GM23338 (cell line): ENCODE results near the gene ADAT3. TPM values are rescaled to one million over a fixed set of nuclear protein-coding genes. Genes with fewer than 3 reads are reported as not detected.

Source experiments
- ATAC-seq: fragments of 200-7000 bp; cut with Tn5 transposase; 3 replicates; pipeline ENCODE4 v1.9.1; 2020
- DNase-seq: peaks from one replicate; pipeline ENCODE4 v3.0.0-alpha.2; 2015; ENCODE audit warnings: low spot score
- H2AFZ ChIP-seq: fragments of 200-600 bp; sonication (generic); 2 replicates; pipeline ENCODE4 v1.8.0; 2016; ENCODE audit warnings: antibody characterized with exemption, mild to moderate bottlenecking, moderate library complexity
- H3F3A ChIP-seq: fragments of 200-600 bp; sonication (generic); replicated peaks from 2 replicates; pipeline ENCODE4 v1.8.0; 2017; ENCODE audit warnings: antibody characterized with exemption, mixed run types, low read depth
- H3K27ac ChIP-seq: fragments of 200-600 bp; sonication (generic); 2 replicates; pipeline ENCODE4 v1.6.1; 2016; ENCODE audit warnings: low read depth
- H3K27me3 ChIP-seq: fragments of 200-600 bp; sonication (generic); 2 replicates; pipeline ENCODE4 v1.8.0; 2016; ENCODE audit warnings: mild to moderate bottlenecking, mixed run types, moderate library complexity; ENCODE audit not compliant: insufficient read depth
- H3K36me3 ChIP-seq: fragments of 200-600 bp; sonication (generic); 2 replicates; pipeline ENCODE4 v1.8.0; 2016; ENCODE audit warnings: mild to moderate bottlenecking; ENCODE audit not compliant: insufficient read depth
- H3K4me1 ChIP-seq: fragments of 200-600 bp; sonication (generic); 2 replicates; pipeline ENCODE4 v1.8.0; 2016; ENCODE audit warnings: mild to moderate bottlenecking, moderate library complexity; ENCODE audit not compliant: insufficient read depth
- H3K4me2 ChIP-seq: fragments of 200-600 bp; sonication (generic); 2 replicates; pipeline ENCODE4 v1.7.1; 2017; ENCODE audit warnings: mixed run types
- H3K4me3 ChIP-seq: fragments of 200-600 bp; sonication (generic); 2 replicates; pipeline ENCODE4 v1.6.1; 2016; ENCODE audit warnings: mixed run types
- H3K79me2 ChIP-seq: fragments of 200-600 bp; sonication (generic); replicated peaks from 2 replicates; pipeline ENCODE4 v1.8.0; 2017; ENCODE audit warnings: mild to moderate bottlenecking; ENCODE audit not compliant: insufficient read depth
- H3K9me2 ChIP-seq: fragments of 200-600 bp; sonication (generic); 2 replicates; pipeline ENCODE4 v1.8.0; 2017; ENCODE audit not compliant: insufficient read depth
- H4K20me1 ChIP-seq: fragments of 200-600 bp; sonication (generic); replicated peaks from 2 replicates; pipeline ENCODE4 v1.8.0; 2017; ENCODE audit warnings: mild to moderate bottlenecking; ENCODE audit not compliant: insufficient read depth
- H3K27ac Mint-ChIP-seq: 2 replicates; pipeline ENCODE4 v1.8.0; 2020; ENCODE audit warnings: inconsistent platforms, mild to moderate bottlenecking, moderate library complexity, mixed read lengths
- H3K27me3 Mint-ChIP-seq: 3 replicates; pipeline ENCODE4 v1.8.0; 2022; ENCODE audit warnings: low read depth, mild to moderate bottlenecking, moderate library complexity, mixed read lengths, inconsistent platforms; ENCODE audit not compliant: insufficient read depth, poor library complexity
- H3K36me3 Mint-ChIP-seq: 3 replicates; pipeline ENCODE4 v1.8.0; 2021; ENCODE audit warnings: low read depth, mild to moderate bottlenecking, inconsistent platforms, moderate library complexity, mixed read lengths
- H3K4me1 Mint-ChIP-seq: 3 replicates; pipeline ENCODE4 v1.8.0; 2020; ENCODE audit warnings: mild to moderate bottlenecking, inconsistent platforms, mixed read lengths
- H3K4me3 Mint-ChIP-seq: 3 replicates; pipeline ENCODE4 v1.8.0; 2021; ENCODE audit warnings: moderate library complexity, mild to moderate bottlenecking, inconsistent platforms, mixed read lengths
- H3K9me3 Mint-ChIP-seq: 3 replicates; pipeline ENCODE4 v1.8.0; 2020; ENCODE audit warnings: moderate library complexity, mild to moderate bottlenecking, inconsistent platforms, mixed read lengths
- ETS1 ChIP-seq: IDR thresholded peaks from 2 replicates; pipeline ENCODE4 v1.6.1; 2016; ENCODE audit warnings: antibody characterized with exemption
- EZH2phosphoT487 ChIP-seq: fragments of 200-600 bp; sonication (generic); IDR thresholded peaks from one replicate; pipeline ENCODE4 v1.8.1; 2018; ENCODE audit warnings: antibody characterized with exemption; ENCODE audit not compliant: unreplicated experiment
- NANOG ChIP-seq: IDR thresholded peaks from 2 replicates; pipeline ENCODE4 v1.6.1; 2016; ENCODE audit warnings: antibody characterized with exemption, borderline replicate concordance
- POLR2AphosphoS5 ChIP-seq: IDR thresholded peaks from 2 replicates; pipeline ENCODE4 v1.6.1; 2016; ENCODE audit warnings: antibody characterized with exemption, low read depth
- ZNF114 ChIP-seq: fragments of 250-450 bp; sonication (Bioruptor Pico); IDR thresholded peaks from 2 replicates; pipeline ENCODE4 v1.5.0; 2020; ENCODE audit warnings: mild to moderate bottlenecking, moderate library complexity
- polyA plus RNA-seq: library from polyadenylated mRNA; unstranded; fragments of >200 nt; fragmentation: Nextera tagmentation; extraction: Ambion mirVana; gene quantifications from 2 replicates; pipeline ENCODE4 v1.2.1, GENCODE V29; 2016
- total RNA-seq: library from RNA; depleted of rRNA; stranded (reverse); fragments of >200 nt; shearing (Covaris generic); gene quantifications from 2 replicates; pipeline ENCODE4 v1.2.3, GENCODE V29; 2014
- TF ChIP-seq, protein P1 (sequence below): IDR thresholded peaks from one replicate; pipeline ENCODE4 v1.6.1; 2018; ENCODE audit warnings: antibody characterized with exemption; ENCODE audit not compliant: unreplicated experiment
- TF ChIP-seq, protein P2 (sequence below): fragments of 250-450 bp; sonication (Bioruptor Pico); IDR thresholded peaks from 2 replicates; pipeline ENCODE4 v1.5.0; 2020; ENCODE audit warnings: mild to moderate bottlenecking, moderate library complexity
- TF ChIP-seq, protein P3 (sequence below), 2 experiments: fragments of 200-600 bp in 1 of 2; sonication (generic) in 1 of 2; conservative IDR thresholded peaks; 2 replicates each; pipeline versions ENCODE4 v1.5.1 to v1.6.1; 2016 to 2017; ENCODE audit warnings: antibody characterized with exemption in 2 of 2, low read depth in 2 of 2, mild to moderate bottlenecking in 2 of 2, moderate library complexity in 1 of 2

Gene ADAT3
- total and polyA plus RNA-seq, 2 experiments from 2014 or later: 7.9 to 12.4 TPM

DNA sequence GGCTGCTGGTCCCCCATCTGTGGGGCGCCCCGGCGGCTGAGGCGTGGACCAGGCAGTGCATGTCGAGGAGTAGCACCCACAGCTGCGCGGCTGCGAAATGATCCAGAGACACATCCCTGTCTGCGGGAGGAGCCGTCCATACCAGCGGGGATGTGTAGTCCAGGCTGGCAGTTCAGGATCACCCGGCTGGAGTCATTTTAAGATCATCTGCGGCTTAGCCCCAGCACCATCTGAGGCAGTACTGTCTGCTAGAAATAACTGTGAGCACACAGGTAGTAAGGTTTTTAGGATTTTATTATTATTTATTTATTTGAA, 3.1 kb downstream of the ADAT3 start (continued):
- TF ChIP-seq, protein P1, sequence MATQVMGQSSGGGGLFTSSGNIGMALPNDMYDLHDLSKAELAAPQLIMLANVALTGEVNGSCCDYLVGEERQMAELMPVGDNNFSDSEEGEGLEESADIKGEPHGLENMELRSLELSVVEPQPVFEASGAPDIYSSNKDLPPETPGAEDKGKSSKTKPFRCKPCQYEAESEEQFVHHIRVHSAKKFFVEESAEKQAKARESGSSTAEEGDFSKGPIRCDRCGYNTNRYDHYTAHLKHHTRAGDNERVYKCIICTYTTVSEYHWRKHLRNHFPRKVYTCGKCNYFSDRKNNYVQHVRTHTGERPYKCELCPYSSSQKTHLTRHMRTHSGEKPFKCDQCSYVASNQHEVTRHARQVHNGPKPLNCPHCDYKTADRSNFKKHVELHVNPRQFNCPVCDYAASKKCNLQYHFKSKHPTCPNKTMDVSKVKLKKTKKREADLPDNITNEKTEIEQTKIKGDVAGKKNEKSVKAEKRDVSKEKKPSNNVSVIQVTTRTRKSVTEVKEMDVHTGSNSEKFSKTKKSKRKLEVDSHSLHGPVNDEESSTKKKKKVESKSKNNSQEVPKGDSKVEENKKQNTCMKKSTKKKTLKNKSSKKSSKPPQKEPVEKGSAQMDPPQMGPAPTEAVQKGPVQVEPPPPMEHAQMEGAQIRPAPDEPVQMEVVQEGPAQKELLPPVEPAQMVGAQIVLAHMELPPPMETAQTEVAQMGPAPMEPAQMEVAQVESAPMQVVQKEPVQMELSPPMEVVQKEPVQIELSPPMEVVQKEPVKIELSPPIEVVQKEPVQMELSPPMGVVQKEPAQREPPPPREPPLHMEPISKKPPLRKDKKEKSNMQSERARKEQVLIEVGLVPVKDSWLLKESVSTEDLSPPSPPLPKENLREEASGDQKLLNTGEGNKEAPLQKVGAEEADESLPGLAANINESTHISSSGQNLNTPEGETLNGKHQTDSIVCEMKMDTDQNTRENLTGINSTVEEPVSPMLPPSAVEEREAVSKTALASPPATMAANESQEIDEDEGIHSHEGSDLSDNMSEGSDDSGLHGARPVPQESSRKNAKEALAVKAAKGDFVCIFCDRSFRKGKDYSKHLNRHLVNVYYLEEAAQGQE: no peak
- TF ChIP-seq EZH2phosphoT487: no peak
- TF ChIP-seq NANOG: no peak
- TF ChIP-seq ZNF114 (CRISPR knock-in tag): no peak

DNA sequence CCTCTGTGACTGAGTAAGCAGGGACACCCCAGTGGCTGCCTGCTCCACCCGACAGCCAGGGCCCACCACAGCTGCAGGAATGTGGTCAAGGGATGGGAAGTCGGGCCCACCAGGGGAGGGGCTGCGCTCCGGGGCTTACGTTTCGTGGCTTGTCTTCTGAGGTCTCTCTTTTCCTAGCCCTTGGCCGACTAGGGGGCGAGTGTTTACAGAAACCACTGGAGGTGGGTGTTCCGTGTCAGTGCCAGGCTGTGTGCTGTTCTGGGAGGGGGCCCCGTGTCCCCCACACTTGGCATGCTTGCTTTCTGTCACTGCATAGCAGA, 4.5 kb downstream of the ADAT3 start:
- H3K9me3 Mint-ChIP-seq: peaks cover 2% of the 10 kb centered on the region; the same call in 1 of the 3 replicates
- H3K36me3 Mint-ChIP-seq: peaks cover 18% of the 10 kb centered on the region
- H3K4me3 Mint-ChIP-seq: no peak overlapping the region
- no peak overlapping the region for H3K27ac ChIP-seq
- H2AFZ ChIP-seq: no peak overlapping the region
- H4K20me1 ChIP-seq: peaks cover 7% of the 10 kb centered on the region
- H3K4me3 ChIP-seq: no peak overlapping the region
- H3K4me1 ChIP-seq: peaks cover 3% of the 10 kb centered on the region; the same call in 1 of the 2 replicates
- TF ChIP-seq, protein P2, sequence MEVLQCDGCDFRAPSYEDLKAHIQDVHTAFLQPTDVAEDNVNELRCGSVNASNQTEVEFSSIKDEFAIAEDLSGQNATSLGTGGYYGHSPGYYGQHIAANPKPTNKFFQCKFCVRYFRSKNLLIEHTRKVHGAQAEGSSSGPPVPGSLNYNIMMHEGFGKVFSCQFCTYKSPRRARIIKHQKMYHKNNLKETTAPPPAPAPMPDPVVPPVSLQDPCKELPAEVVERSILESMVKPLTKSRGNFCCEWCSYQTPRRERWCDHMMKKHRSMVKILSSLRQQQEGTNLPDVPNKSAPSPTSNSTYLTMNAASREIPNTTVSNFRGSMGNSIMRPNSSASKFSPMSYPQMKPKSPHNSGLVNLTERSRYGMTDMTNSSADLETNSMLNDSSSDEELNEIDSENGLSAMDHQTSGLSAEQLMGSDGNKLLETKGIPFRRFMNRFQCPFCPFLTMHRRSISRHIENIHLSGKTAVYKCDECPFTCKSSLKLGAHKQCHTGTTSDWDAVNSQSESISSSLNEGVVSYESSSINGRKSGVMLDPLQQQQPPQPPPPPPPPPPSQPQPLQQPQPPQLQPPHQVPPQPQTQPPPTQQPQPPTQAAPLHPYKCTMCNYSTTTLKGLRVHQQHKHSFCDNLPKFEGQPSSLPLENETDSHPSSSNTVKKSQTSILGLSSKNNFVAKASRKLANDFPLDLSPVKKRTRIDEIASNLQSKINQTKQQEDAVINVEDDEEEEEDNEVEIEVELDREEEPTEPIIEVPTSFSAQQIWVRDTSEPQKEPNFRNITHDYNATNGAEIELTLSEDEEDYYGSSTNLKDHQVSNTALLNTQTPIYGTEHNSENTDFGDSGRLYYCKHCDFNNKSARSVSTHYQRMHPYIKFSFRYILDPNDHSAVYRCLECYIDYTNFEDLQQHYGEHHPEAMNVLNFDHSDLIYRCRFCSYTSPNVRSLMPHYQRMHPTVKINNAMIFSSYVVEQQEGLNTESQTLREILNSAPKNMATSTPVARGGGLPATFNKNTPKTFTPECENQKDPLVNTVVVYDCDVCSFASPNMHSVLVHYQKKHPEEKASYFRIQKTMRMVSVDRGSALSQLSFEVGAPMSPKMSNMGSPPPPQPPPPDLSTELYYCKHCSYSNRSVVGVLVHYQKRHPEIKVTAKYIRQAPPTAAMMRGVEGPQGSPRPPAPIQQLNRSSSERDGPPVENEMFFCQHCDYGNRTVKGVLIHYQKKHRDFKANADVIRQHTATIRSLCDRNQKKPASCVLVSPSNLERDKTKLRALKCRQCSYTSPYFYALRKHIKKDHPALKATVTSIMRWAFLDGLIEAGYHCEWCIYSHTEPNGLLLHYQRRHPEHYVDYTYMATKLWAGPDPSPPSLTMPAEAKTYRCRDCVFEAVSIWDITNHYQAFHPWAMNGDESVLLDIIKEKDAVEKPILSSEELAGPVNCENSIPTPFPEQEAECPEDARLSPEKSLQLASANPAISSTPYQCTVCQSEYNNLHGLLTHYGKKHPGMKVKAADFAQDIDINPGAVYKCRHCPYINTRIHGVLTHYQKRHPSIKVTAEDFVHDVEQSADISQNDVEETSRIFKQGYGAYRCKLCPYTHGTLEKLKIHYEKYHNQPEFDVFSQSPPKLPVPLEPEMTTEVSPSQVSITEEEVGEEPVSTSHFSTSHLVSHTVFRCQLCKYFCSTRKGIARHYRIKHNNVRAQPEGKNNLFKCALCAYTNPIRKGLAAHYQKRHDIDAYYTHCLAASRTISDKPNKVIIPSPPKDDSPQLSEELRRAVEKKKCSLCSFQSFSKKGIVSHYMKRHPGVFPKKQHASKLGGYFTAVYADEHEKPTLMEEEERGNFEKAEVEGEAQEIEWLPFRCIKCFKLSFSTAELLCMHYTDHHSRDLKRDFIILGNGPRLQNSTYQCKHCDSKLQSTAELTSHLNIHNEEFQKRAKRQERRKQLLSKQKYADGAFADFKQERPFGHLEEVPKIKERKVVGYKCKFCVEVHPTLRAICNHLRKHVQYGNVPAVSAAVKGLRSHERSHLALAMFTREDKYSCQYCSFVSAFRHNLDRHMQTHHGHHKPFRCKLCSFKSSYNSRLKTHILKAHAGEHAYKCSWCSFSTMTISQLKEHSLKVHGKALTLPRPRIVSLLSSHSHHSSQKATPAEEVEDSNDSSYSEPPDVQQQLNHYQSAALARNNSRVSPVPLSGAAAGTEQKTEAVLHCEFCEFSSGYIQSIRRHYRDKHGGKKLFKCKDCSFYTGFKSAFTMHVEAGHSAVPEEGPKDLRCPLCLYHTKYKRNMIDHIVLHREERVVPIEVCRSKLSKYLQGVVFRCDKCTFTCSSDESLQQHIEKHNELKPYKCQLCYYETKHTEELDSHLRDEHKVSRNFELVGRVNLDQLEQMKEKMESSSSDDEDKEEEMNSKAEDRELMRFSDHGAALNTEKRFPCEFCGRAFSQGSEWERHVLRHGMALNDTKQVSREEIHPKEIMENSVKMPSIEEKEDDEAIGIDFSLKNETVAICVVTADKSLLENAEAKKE: no peak
- TF ChIP-seq POLR2AphosphoS5 (no peak), EZH2phosphoT487 (no peak), ETS1 (no peak)
- TF ChIP-seq, protein P3, sequence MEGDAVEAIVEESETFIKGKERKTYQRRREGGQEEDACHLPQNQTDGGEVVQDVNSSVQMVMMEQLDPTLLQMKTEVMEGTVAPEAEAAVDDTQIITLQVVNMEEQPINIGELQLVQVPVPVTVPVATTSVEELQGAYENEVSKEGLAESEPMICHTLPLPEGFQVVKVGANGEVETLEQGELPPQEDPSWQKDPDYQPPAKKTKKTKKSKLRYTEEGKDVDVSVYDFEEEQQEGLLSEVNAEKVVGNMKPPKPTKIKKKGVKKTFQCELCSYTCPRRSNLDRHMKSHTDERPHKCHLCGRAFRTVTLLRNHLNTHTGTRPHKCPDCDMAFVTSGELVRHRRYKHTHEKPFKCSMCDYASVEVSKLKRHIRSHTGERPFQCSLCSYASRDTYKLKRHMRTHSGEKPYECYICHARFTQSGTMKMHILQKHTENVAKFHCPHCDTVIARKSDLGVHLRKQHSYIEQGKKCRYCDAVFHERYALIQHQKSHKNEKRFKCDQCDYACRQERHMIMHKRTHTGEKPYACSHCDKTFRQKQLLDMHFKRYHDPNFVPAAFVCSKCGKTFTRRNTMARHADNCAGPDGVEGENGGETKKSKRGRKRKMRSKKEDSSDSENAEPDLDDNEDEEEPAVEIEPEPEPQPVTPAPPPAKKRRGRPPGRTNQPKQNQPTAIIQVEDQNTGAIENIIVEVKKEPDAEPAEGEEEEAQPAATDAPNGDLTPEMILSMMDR (conservative IDR thresholded peaks at IDR 0.05; ENCODE audit: low read depth in 2 of 2): no peak
- TF ChIP-seq, protein P1: no peak
- H3K27ac Mint-ChIP-seq: no peak overlapping the region
- ATAC-seq (no peak), DNase-seq (no peak)
- H3K4me1 Mint-ChIP-seq: peaks cover 6% of the 10 kb centered on the region; the same call in 2 of the 3 replicates
- peaks cover 9% of the 10 kb centered on the region for H3K27me3 Mint-ChIP-seq
- H3K79me2 ChIP-seq: peaks cover 76% of the 10 kb centered on the region
- no peaks in the 10 kb centered on the region for H3K27me3 ChIP-seq
- H3K9me2 ChIP-seq: no peaks in the 10 kb centered on the region
- H3F3A ChIP-seq: peaks cover 7% of the 10 kb centered on the region
- H3K4me2 ChIP-seq: no peak overlapping the region
- no peaks in the 10 kb centered on the region for H3K36me3 ChIP-seq
